H9 (cell line): Measurements from ENCODE around the gene CDK14. TPM values are rescaled to one million over a fixed set of nuclear protein-coding genes. Genes with fewer than 3 reads are reported as not detected.

Experiments
- DNase-seq: peaks from one replicate; pipeline ENCODE4 v3.0.0-alpha.2; 2017
- H2AFZ ChIP-seq: one replicate; pipeline ENCODE4 v1.6.1; 2013; ENCODE audit warnings: mild to moderate bottlenecking, low read length, control low read depth, moderate library complexity
- H2AK5ac ChIP-seq: 2 replicates; pipeline ENCODE4 v1.6.1; 2013; ENCODE audit warnings: low read length, control low read depth, mixed read lengths; ENCODE audit not compliant: insufficient read length
- H2BK120ac ChIP-seq: one replicate; pipeline ENCODE4 v1.6.1; 2013; ENCODE audit warnings: low read depth, mild to moderate bottlenecking, low read length, control low read depth, inconsistent platforms; ENCODE audit not compliant: poor library complexity, severe bottlenecking
- H2BK12ac ChIP-seq: 2 replicates; pipeline ENCODE4 v1.6.1; 2013; ENCODE audit warnings: low read length, control low read depth, mixed read lengths, low read depth; ENCODE audit not compliant: insufficient read length
- H2BK15ac ChIP-seq: 2 replicates; pipeline ENCODE4 v1.6.1; 2013; ENCODE audit warnings: low read depth, low read length, control low read depth
- H2BK20ac ChIP-seq: one replicate; pipeline ENCODE4 v1.6.1; 2013; ENCODE audit warnings: low read depth, mild to moderate bottlenecking, low read length, control low read depth, inconsistent platforms; ENCODE audit not compliant: poor library complexity, severe bottlenecking
- H2BK5ac ChIP-seq: 2 replicates; pipeline ENCODE4 v1.6.1; 2013; ENCODE audit warnings: low read length, control low read depth, mixed read lengths; ENCODE audit not compliant: insufficient read length
- H3K14ac ChIP-seq: 2 replicates; pipeline ENCODE4 v1.6.1; 2013; ENCODE audit warnings: low read length, control low read depth; ENCODE audit not compliant: insufficient read depth
- H3K18ac ChIP-seq: 2 replicates; pipeline ENCODE4 v1.6.1; 2013; ENCODE audit warnings: low read depth, mild to moderate bottlenecking, mixed read lengths, low read length, control low read depth; ENCODE audit not compliant: insufficient read length
- H3K23ac ChIP-seq: 2 replicates; pipeline ENCODE4 v1.6.1; 2013; ENCODE audit warnings: low read length, control low read depth, mixed read lengths, low read depth; ENCODE audit not compliant: insufficient read length
- H3K23me2 ChIP-seq: 2 replicates; pipeline ENCODE4 v1.6.1; 2013; ENCODE audit warnings: low read depth, mild to moderate bottlenecking, mixed read lengths, low read length, control low read depth; ENCODE audit not compliant: insufficient read length, poor library complexity, severe bottlenecking
- H3K27ac ChIP-seq: 2 replicates; pipeline ENCODE4 v1.5.1; 2013; ENCODE audit warnings: low read length, control low read depth, mixed read lengths, low read depth; ENCODE audit not compliant: insufficient read length
- H3K27me3 ChIP-seq: 2 replicates; pipeline ENCODE4 v1.6.1; 2013; ENCODE audit warnings: low read length, control low read depth, inconsistent platforms; ENCODE audit not compliant: insufficient read depth
- H3K4ac ChIP-seq: 2 replicates; pipeline ENCODE4 v1.6.1; 2013; ENCODE audit warnings: low read depth, mild to moderate bottlenecking, control low read depth, inconsistent platforms, low read length, moderate library complexity
- H3K4me1 ChIP-seq: 2 replicates; pipeline ENCODE4 v1.6.1; 2013; ENCODE audit warnings: low read length, control low read depth, inconsistent platforms; ENCODE audit not compliant: insufficient read depth
- H3K4me2 ChIP-seq: 2 replicates; pipeline ENCODE4 v1.6.1; 2013; ENCODE audit warnings: low read length, control low read depth, mixed read lengths; ENCODE audit not compliant: insufficient read length, insufficient read depth
- H3K56ac ChIP-seq: 2 replicates; pipeline ENCODE4 v1.6.1; 2013; ENCODE audit warnings: low read depth, mild to moderate bottlenecking, mixed read lengths, low read length, control low read depth; ENCODE audit not compliant: insufficient read length
- H3K79me1 ChIP-seq: 2 replicates; pipeline ENCODE4 v1.6.1; 2013; ENCODE audit warnings: low read depth, mild to moderate bottlenecking, moderate library complexity, low read length, control low read depth, inconsistent platforms; ENCODE audit not compliant: insufficient read depth, poor library complexity, severe bottlenecking
- H3K79me2 ChIP-seq: 2 replicates; pipeline ENCODE4 v1.6.1; 2013; ENCODE audit warnings: low read length, control low read depth, inconsistent platforms; ENCODE audit not compliant: insufficient read depth
- H3K9ac ChIP-seq: 2 replicates; pipeline ENCODE4 v1.6.1; 2013; ENCODE audit warnings: low read length, control low read depth, mixed read lengths; ENCODE audit not compliant: insufficient read length; ENCODE audit errors: extremely low read depth
- H3K9me3 ChIP-seq: one replicate; pipeline ENCODE4 v1.6.1; 2013; ENCODE audit warnings: low read depth, low read length, inconsistent platforms; ENCODE audit not compliant: control insufficient read depth
- H3T11ph ChIP-seq: one replicate; pipeline ENCODE4 v1.6.1; 2013; ENCODE audit warnings: mild to moderate bottlenecking, low read length, control low read depth, inconsistent platforms
- H4K20me1 ChIP-seq: one replicate; pipeline ENCODE4 v1.6.1; 2013; ENCODE audit not compliant: control insufficient read depth, insufficient read length, insufficient read depth
- H4K5ac ChIP-seq: 2 replicates; pipeline ENCODE4 v1.6.1; 2013; ENCODE audit warnings: low read depth, mild to moderate bottlenecking, mixed read lengths, low read length, control low read depth; ENCODE audit not compliant: insufficient read length
- H4K8ac ChIP-seq: replicated peaks from 2 replicates; pipeline ENCODE4 v1.6.1; 2013; ENCODE audit warnings: low read length, control low read depth, mixed read lengths, low read depth; ENCODE audit not compliant: insufficient read length
- H4K91ac ChIP-seq: 2 replicates; pipeline ENCODE4 v1.6.1; 2013; ENCODE audit warnings: low read depth, mild to moderate bottlenecking, moderate library complexity, mixed read lengths, low read length, control low read depth; ENCODE audit not compliant: insufficient read length
- H3K27ac Mint-ChIP-seq, 3 experiments: 2 replicates in 2 of 3; 3 replicates in 1 of 3; pipeline ENCODE4 v1.8.0; 2020 to 2021; ENCODE audit warnings: mixed read lengths in 3 of 3, mild to moderate bottlenecking in 1 of 3, moderate library complexity in 1 of 3
- H3K27me3 Mint-ChIP-seq: 2 replicates; pipeline ENCODE4 v1.8.0; 2021; ENCODE audit warnings: low read depth, mild to moderate bottlenecking, moderate library complexity, mixed read lengths
- H3K36me3 Mint-ChIP-seq, 3 experiments: 2 replicates in 2 of 3; 3 replicates in 1 of 3; pipeline ENCODE4 v1.8.0; 2020 to 2021; ENCODE audit warnings: low read depth in 3 of 3, mixed read lengths in 3 of 3; ENCODE audit not compliant: insufficient read depth in 1 of 3
- H3K4me1 Mint-ChIP-seq, 2 experiments: 2 replicates each; pipeline ENCODE4 v1.8.0; 2020; ENCODE audit warnings: mixed read lengths in 2 of 2
- H3K4me3 Mint-ChIP-seq, 2 experiments: 2 replicates in 1 of 2; 3 replicates in 1 of 2; pipeline ENCODE4 v1.8.0; 2020 to 2021; ENCODE audit warnings: mild to moderate bottlenecking in 2 of 2, mixed read lengths in 2 of 2, moderate library complexity in 1 of 2
- H3K9me3 Mint-ChIP-seq, 2 experiments: 2 replicates in 1 of 2; 3 replicates in 1 of 2; pipeline ENCODE4 v1.8.0; 2020; ENCODE audit warnings: mild to moderate bottlenecking in 2 of 2, mixed read lengths in 2 of 2, moderate library complexity in 1 of 2
- WGBS: extraction: QIAGEN DNeasy Blood & Tissue Kit; methylation state at CpG from one replicate; pipeline ENCODE4 v1.1.7; 2013; ENCODE audit warnings: missing lambda C conversion rate, low lambda C conversion rate, mixed read lengths; ENCODE audit not compliant: insufficient read length; ENCODE audit errors: extremely low coverage; 5-methylcytosine and 5-hydroxymethylcytosine counted together
- total RNA-seq: library from RNA; stranded (reverse); gene quantifications from 2 replicates; pipeline ENCODE4 v1.2.1, GENCODE V29; 2021
- TF ChIP-seq, protein P1 (sequence below): fragments of 200-600 bp; sonication (generic); conservative IDR thresholded peaks from 3 replicates; pipeline ENCODE4 v1.8.0; 2021; ENCODE audit warnings: antibody characterized with exemption, mild to moderate bottlenecking

Gene CDK14
- total RNA-seq, 1 experiment from 2014 or later: 23.9 TPM

DNA sequence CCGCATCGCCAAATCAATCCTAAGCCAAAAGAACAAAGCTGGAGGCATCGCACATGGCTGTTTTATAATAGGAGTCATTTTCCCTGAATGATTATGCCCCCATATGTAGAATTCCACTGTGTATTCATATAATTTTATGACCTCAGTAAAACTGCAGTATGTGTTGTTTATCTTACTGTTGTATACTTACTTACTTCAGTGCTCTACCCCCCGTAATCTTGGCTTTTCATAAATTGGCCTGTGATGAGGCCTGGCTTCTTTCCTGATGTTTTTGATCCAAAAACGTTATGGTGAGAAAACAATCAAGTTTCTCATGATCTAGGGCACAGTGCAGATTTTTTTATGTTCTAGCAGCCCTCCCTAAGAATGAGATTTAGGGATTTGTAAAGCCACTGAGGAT is 361.8 kb downstream of the CDK14 start:
- Histone ChIP-seq H3K18ac (no peak overlapping the region), H3T11ph (no peak overlapping the region), H3K14ac (no peak overlapping the region), H4K91ac (no peak overlapping the region), H4K5ac (no peak overlapping the region), H2AFZ (no peak overlapping the region), H3K56ac (no peak overlapping the region), H4K8ac (no peak overlapping the region), H2BK12ac (no peak overlapping the region), H3K4me2 (no peak overlapping the region), H3K27ac (no peak overlapping the region), H2BK120ac (no peak overlapping the region), H3K23ac (no peak overlapping the region), H4K20me1 (no peaks in the 10 kb centered on the region), H3K27me3 (no peaks in the 10 kb centered on the region), H2BK15ac (no peak overlapping the region), H3K4ac (no peak overlapping the region), H3K9me3 (no peaks in the 10 kb centered on the region), H2BK20ac (no peak overlapping the region), H3K23me2 (no peaks in the 10 kb centered on the region), H3K79me1 (no peaks in the 10 kb centered on the region), H2AK5ac (no peak overlapping the region), H2BK5ac (no peak overlapping the region), H3K9ac (no peak overlapping the region), H3K4me1 (no peaks in the 10 kb centered on the region), H3K79me2 (0 out of 2 replicates have a peak, but pooled peaks cover 1% of the 10 kb centered on the region)
- no peak overlapping the region for H3K27ac Mint-ChIP-seq
- H3K36me3 Mint-ChIP-seq: peaks cover 0 to 4% (median 0%) of the 10 kb centered on the region in 3 experiments; a peak in 2 of 7 replicates
- no peak for DNase-seq
- H3K27me3 Mint-ChIP-seq: no peaks in the 10 kb centered on the region
- no peaks in the 10 kb centered on the region; a peak in 1 of 5 replicates for H3K9me3 Mint-ChIP-seq
- TF ChIP-seq, protein P1, sequence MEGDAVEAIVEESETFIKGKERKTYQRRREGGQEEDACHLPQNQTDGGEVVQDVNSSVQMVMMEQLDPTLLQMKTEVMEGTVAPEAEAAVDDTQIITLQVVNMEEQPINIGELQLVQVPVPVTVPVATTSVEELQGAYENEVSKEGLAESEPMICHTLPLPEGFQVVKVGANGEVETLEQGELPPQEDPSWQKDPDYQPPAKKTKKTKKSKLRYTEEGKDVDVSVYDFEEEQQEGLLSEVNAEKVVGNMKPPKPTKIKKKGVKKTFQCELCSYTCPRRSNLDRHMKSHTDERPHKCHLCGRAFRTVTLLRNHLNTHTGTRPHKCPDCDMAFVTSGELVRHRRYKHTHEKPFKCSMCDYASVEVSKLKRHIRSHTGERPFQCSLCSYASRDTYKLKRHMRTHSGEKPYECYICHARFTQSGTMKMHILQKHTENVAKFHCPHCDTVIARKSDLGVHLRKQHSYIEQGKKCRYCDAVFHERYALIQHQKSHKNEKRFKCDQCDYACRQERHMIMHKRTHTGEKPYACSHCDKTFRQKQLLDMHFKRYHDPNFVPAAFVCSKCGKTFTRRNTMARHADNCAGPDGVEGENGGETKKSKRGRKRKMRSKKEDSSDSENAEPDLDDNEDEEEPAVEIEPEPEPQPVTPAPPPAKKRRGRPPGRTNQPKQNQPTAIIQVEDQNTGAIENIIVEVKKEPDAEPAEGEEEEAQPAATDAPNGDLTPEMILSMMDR: no peak
- WGBS: no CpG with 5 or more reads among the region's 5 CpGs
- H3K4me3 Mint-ChIP-seq: no peak overlapping the region
- peaks cover 17 to 18% of the 10 kb centered on the region in 2 experiments for H3K4me1 Mint-ChIP-seq
